Bone marrow (tissue), 2 donors: ENCODE measurements around the gene RGS17.
"Not testable (repeated sequence)": the region's sequence is repeated elsewhere in the genome, so short reads cannot be mapped to it uniquely, and the experiment has no call there.

Experiments
- DNase-seq, 2 donors: peaks; one replicate each; lab custom pipeline; 2025; lab: John Stamatoyannopoulos, UW

Gene RGS17

GRCh38 chr6:152984513-152984872, 146.6 kb downstream of the RGS17 start:
- DNase-seq = no peak

GRCh38 chr6:152983637-152984512, 147.2 kb downstream of the RGS17 start:
- DNase-seq = peak; percentile 58 to 66

- peak; percentile 95 to 97 for DNase-seq
Observed at GRCh38 chr6:152982904-152983636, 148.0 kb downstream of the RGS17 start, which contains the start of gene FBXO5. FBXO5 (minus strand) TSS chr6:152983041; CDS start chr6:152982959, 82 bp downstream.

- no peak for DNase-seq
Observed at GRCh38 chr6:152981989-152982903, 148.8 kb downstream of the RGS17 start.

GRCh38 chr6:152981219-152981618, 149.9 kb downstream of the RGS17 start:
- DNase-seq = no peak

GRCh38 chr6:152980656-152981055, 150.4 kb downstream of the RGS17 start:
- no peak for DNase-seq

GRCh38 chr6:152979116-152979515, 152.0 kb downstream of the RGS17 start:
- DNase-seq = no peak

- DNase-seq = no peak
Observed at GRCh38 chr6:152978058-152978457, 153.0 kb downstream of the RGS17 start.

- DNase-seq = peak in 1 of 2 donors; percentile 5
Observed at GRCh38 chr6:152977556-152977955, 153.5 kb downstream of the RGS17 start.

- DNase-seq = no peak
Observed at GRCh38 chr6:152976749-152977148, 154.3 kb downstream of the RGS17 start.

GRCh38 chr6:152975204-152975915, 155.7 kb downstream of the RGS17 start:
- no peak for DNase-seq

- no peak for DNase-seq
Observed at GRCh38 chr6:152973916-152974315, 157.2 kb downstream of the RGS17 start.

GRCh38 chr6:152969688-152970418, 161.2 kb downstream of the RGS17 start:
- no peak for DNase-seq

- DNase-seq = not testable (repeated sequence)
Observed at GRCh38 chr6:152966168-152966894, 164.8 kb downstream of the RGS17 start.

- DNase-seq = no peak
Observed at GRCh38 chr6:152959333-152959732, 171.7 kb downstream of the RGS17 start.

- no peak for DNase-seq
Observed at GRCh38 chr6:152957796-152958195, 173.3 kb downstream of the RGS17 start.
